HEK293 (cell line): ENCODE measurements around the gene CPNE8.
"Not testable (repeated sequence)": the region's sequence is repeated elsewhere in the genome, so short reads cannot be mapped to it uniquely, and the experiment has no call there.

Source experiments
- CTCF ChIA-PET: fragments of 350-600 bp; formaldehyde crosslinking; extraction: SDS; loops from one replicate; lab custom pipeline; 2021; ENCODE audit warnings: antibody characterized with exemption; lab: Yijun Ruan, JAX
- POLR2A ChIA-PET: fragments of 300-600 bp; formaldehyde crosslinking; extraction: SDS; loops from one replicate; lab custom pipeline; 2020; ENCODE audit warnings: antibody characterized with exemption, inconsistent platforms; lab: Yijun Ruan, JAX
- H3K27ac ChIP-seq: fragments of 200-500 bp; sonication (Bioruptor generic); 2 replicates; pipeline ENCODE4 v1.5.1; 2014; ENCODE audit warnings: low read depth, low read length, control low read depth, inconsistent platforms; ENCODE audit errors: extremely low read depth
- H3K36me3 ChIP-seq, 2 experiments: fragments of 200-500 bp in 1 of 2; sonication (Bioruptor generic) in 1 of 2; 1 replicate in 1 of 2; 2 replicates in 1 of 2; pipeline ENCODE4 v1.5.1; 2014 to 2017; ENCODE audit warnings: inconsistent platforms in 2 of 2, low read length in 2 of 2; ENCODE audit not compliant: control insufficient read depth in 2 of 2, insufficient read depth in 1 of 2
- H3K4me1 ChIP-seq: fragments of 200-500 bp; sonication (Bioruptor generic); 2 replicates; pipeline ENCODE4 v1.5.1; 2014; ENCODE audit warnings: mild to moderate bottlenecking, low read length, inconsistent platforms; ENCODE audit not compliant: control insufficient read depth, insufficient read depth
- H3K4me3 ChIP-seq: 2 replicates; pipeline ENCODE4 v1.5.1; 2011; ENCODE audit warnings: low read depth, mild to moderate bottlenecking, control low read depth, low read length, moderate library complexity
- H3K9me3 ChIP-seq: fragments of 200-500 bp; sonication (Bioruptor generic); 2 replicates; pipeline ENCODE4 v1.5.1; 2014; ENCODE audit warnings: low read depth, low read length, inconsistent platforms; ENCODE audit not compliant: control insufficient read depth, insufficient read depth
- ZBTB8A ChIP-seq: fragments of 450-650 bp; formaldehyde crosslinking; IDR thresholded peaks from 2 replicates; pipeline ENCODE4 v1.5.1; 2016; ENCODE audit warnings: missing biosample characterization, missing genetic modification characterization
- ZFP37 ChIP-seq: fragments of 450-650 bp; formaldehyde crosslinking; IDR thresholded peaks from 2 replicates; pipeline ENCODE4 v1.5.1; 2016; ENCODE audit warnings: missing biosample characterization, missing genetic modification characterization
- ZNF140 ChIP-seq: fragments of 450-650 bp; formaldehyde crosslinking; IDR thresholded peaks from 2 replicates; pipeline ENCODE4 v1.5.1; 2016; ENCODE audit warnings: missing biosample characterization, missing genetic modification characterization
- ZNF266 ChIP-seq: fragments of 450-650 bp; formaldehyde crosslinking; IDR thresholded peaks from 2 replicates; pipeline ENCODE4 v1.5.1; 2016; ENCODE audit warnings: missing biosample characterization, missing genetic modification characterization, low read depth
- ZNF292 ChIP-seq: fragments of 450-650 bp; formaldehyde crosslinking; IDR thresholded peaks from 2 replicates; pipeline ENCODE4 v1.5.1; 2016; ENCODE audit warnings: low read depth, missing biosample characterization, missing genetic modification characterization, borderline replicate concordance
- ZNF394 ChIP-seq: fragments of 450-650 bp; formaldehyde crosslinking; IDR thresholded peaks from 2 replicates; pipeline ENCODE4 v1.5.1; 2016; ENCODE audit warnings: missing biosample characterization, missing genetic modification characterization, mild to moderate bottlenecking, moderate library complexity, borderline replicate concordance
- ZNF426 ChIP-seq: fragments of 450-650 bp; formaldehyde crosslinking; IDR thresholded peaks from 2 replicates; pipeline ENCODE4 v1.5.1; 2017; ENCODE audit warnings: missing biosample characterization, missing genetic modification characterization, mild to moderate bottlenecking, inconsistent platforms, moderate library complexity
- ZNF433 ChIP-seq: fragments of 450-650 bp; formaldehyde crosslinking; IDR thresholded peaks from 2 replicates; pipeline ENCODE4 v1.5.1; 2016; ENCODE audit warnings: missing biosample characterization, missing genetic modification characterization, low read depth
- ZNF501 ChIP-seq: fragments of 450-650 bp; formaldehyde crosslinking; IDR thresholded peaks from 2 replicates; pipeline ENCODE4 v1.5.1; 2016; ENCODE audit warnings: missing biosample characterization, missing genetic modification characterization
- ZNF555 ChIP-seq: fragments of 450-650 bp; formaldehyde crosslinking; conservative IDR thresholded peaks from 2 replicates; pipeline ENCODE4 v1.5.1; 2017; ENCODE audit warnings: missing biosample characterization, mild to moderate bottlenecking, missing genetic modification characterization, inconsistent platforms
- ZNF623 ChIP-seq: fragments of 450-650 bp; formaldehyde crosslinking; IDR thresholded peaks from 2 replicates; pipeline ENCODE4 v1.5.1; 2016; ENCODE audit warnings: missing biosample characterization, missing genetic modification characterization
- ZNF654 ChIP-seq: fragments of 450-650 bp; formaldehyde crosslinking; IDR thresholded peaks from 2 replicates; pipeline ENCODE4 v1.5.1; 2016; ENCODE audit warnings: low read depth, missing biosample characterization, missing genetic modification characterization
- ZNF664 ChIP-seq: fragments of 450-650 bp; formaldehyde crosslinking; IDR thresholded peaks from 2 replicates; pipeline ENCODE4 v1.5.1; 2016; ENCODE audit warnings: missing biosample characterization, missing genetic modification characterization
- ZXDB ChIP-seq: fragments of 450-650 bp; formaldehyde crosslinking; IDR thresholded peaks from 2 replicates; pipeline ENCODE4 v1.5.1; 2016; ENCODE audit warnings: missing biosample characterization, missing genetic modification characterization
- TF ChIP-seq, protein P1 (sequence below): fragments of 450-650 bp; formaldehyde crosslinking; conservative IDR thresholded peaks from 2 replicates; pipeline ENCODE4 v1.5.1; 2016; ENCODE audit warnings: low read depth, missing biosample characterization, missing genetic modification characterization
- TF ChIP-seq, protein P2 (sequence below): fragments of 450-650 bp; formaldehyde crosslinking; IDR thresholded peaks from 2 replicates; pipeline ENCODE4 v1.5.1; 2016; ENCODE audit warnings: missing biosample characterization, missing genetic modification characterization, borderline replicate concordance
- TF ChIP-seq, protein P3 (sequence below): fragments of 450-650 bp; formaldehyde crosslinking; IDR thresholded peaks from 2 replicates; pipeline ENCODE4 v1.5.1; 2016; ENCODE audit warnings: missing biosample characterization, missing genetic modification characterization
- TF ChIP-seq, protein P4 (sequence below): fragments of 450-650 bp; formaldehyde crosslinking; conservative IDR thresholded peaks from 2 replicates; pipeline ENCODE4 v1.5.1; 2016; ENCODE audit warnings: low read depth, missing biosample characterization, missing genetic modification characterization

CPNE8 gene

DNA sequence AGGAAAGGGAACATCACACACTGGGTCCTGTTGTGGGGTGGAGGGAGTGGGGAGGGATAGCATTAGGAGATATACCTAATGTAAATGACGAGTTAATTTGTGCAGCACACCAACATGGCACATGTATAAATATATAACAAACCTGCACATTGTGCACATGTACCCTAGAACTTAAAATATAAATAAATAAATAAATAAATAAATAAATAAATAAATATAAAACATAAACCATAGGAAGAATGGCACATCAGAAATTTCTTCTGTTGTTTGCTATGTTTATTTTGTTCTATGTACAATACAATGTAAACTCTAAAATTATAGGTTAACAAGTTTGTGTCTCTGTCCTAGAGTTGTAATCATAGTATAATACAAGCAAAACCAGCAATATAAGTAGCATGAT lies 162.9 kb downstream of the CPNE8 start:
- CTCF ChIA-PET, H3K9me3 ChIP-seq, H3K4me1 ChIP-seq, H3K27ac ChIP-seq, H3K4me3 ChIP-seq, POLR2A ChIA-PET, H3K36me3 ChIP-seq: not testable (repeated sequence)
- TF ChIP-seq ZBTB8A (tag by site-specific recombination) (peak; percentile 62; the same call in 1 of the 2 replicates), ZFP37 (0 out of 2 replicates have a peak, but pooled peaks have one; percentile 36), ZNF433 (tag by site-specific recombination) (0 out of 2 replicates have a peak, but pooled peaks have one; percentile 55), ZNF140 (tag by site-specific recombination) (peak; percentile 50; the same call in 1 of the 2 replicates), ZXDB (tag by site-specific recombination) (peak; percentile 55; the same call in 1 of the 2 replicates), ZNF394 (tag by site-specific recombination) (peak; percentile 89; the same call in 1 of the 2 replicates), ZNF654 (peak; percentile 28), ZNF426 (tag by site-specific recombination) (peak; percentile 77), ZNF664 (tag by site-specific recombination) (peak; percentile 39; the same call in 1 of the 2 replicates), ZNF623 (tag by site-specific recombination) (peak; percentile 51; the same call in 1 of the 2 replicates), ZNF266 (tag by site-specific recombination) (0 out of 2 replicates have a peak, but pooled peaks have one; percentile 21), ZNF501 (tag by site-specific recombination) (0 out of 2 replicates have a peak, but pooled peaks have one; percentile 22), ZNF555 (peak; percentile 68), ZNF292 (tag by site-specific recombination) (0 out of 2 replicates have a peak, but pooled peaks have one; percentile 40)
- TF ChIP-seq, protein P1, sequence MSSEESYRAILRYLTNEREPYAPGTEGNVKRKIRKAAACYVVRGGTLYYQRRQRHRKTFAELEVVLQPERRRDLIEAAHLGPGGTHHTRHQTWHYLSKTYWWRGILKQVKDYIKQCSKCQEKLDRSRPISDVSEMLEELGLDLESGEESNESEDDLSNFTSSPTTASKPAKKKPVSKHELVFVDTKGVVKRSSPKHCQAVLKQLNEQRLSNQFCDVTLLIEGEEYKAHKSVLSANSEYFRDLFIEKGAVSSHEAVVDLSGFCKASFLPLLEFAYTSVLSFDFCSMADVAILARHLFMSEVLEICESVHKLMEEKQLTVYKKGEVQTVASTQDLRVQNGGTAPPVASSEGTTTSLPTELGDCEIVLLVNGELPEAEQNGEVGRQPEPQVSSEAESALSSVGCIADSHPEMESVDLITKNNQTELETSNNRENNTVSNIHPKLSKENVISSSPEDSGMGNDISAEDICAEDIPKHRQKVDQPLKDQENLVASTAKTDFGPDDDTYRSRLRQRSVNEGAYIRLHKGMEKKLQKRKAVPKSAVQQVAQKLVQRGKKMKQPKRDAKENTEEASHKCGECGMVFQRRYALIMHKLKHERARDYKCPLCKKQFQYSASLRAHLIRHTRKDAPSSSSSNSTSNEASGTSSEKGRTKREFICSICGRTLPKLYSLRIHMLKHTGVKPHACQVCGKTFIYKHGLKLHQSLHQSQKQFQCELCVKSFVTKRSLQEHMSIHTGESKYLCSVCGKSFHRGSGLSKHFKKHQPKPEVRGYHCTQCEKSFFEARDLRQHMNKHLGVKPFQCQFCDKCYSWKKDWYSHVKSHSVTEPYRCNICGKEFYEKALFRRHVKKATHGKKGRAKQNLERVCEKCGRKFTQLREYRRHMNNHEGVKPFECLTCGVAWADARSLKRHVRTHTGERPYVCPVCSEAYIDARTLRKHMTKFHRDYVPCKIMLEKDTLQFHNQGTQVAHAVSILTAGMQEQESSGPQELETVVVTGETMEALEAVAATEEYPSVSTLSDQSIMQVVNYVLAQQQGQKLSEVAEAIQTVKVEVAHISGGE (tag by site-specific recombination): peak; percentile 77
- TF ChIP-seq, protein P2, sequence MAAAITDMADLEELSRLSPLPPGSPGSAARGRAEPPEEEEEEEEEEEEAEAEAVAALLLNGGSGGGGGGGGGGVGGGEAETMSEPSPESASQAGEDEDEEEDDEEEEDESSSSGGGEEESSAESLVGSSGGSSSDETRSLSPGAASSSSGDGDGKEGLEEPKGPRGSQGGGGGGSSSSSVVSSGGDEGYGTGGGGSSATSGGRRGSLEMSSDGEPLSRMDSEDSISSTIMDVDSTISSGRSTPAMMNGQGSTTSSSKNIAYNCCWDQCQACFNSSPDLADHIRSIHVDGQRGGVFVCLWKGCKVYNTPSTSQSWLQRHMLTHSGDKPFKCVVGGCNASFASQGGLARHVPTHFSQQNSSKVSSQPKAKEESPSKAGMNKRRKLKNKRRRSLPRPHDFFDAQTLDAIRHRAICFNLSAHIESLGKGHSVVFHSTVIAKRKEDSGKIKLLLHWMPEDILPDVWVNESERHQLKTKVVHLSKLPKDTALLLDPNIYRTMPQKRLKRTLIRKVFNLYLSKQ (tag by site-specific recombination): 0 out of 2 replicates have a peak, but pooled peaks have one; percentile 19
- TF ChIP-seq, protein P3, sequence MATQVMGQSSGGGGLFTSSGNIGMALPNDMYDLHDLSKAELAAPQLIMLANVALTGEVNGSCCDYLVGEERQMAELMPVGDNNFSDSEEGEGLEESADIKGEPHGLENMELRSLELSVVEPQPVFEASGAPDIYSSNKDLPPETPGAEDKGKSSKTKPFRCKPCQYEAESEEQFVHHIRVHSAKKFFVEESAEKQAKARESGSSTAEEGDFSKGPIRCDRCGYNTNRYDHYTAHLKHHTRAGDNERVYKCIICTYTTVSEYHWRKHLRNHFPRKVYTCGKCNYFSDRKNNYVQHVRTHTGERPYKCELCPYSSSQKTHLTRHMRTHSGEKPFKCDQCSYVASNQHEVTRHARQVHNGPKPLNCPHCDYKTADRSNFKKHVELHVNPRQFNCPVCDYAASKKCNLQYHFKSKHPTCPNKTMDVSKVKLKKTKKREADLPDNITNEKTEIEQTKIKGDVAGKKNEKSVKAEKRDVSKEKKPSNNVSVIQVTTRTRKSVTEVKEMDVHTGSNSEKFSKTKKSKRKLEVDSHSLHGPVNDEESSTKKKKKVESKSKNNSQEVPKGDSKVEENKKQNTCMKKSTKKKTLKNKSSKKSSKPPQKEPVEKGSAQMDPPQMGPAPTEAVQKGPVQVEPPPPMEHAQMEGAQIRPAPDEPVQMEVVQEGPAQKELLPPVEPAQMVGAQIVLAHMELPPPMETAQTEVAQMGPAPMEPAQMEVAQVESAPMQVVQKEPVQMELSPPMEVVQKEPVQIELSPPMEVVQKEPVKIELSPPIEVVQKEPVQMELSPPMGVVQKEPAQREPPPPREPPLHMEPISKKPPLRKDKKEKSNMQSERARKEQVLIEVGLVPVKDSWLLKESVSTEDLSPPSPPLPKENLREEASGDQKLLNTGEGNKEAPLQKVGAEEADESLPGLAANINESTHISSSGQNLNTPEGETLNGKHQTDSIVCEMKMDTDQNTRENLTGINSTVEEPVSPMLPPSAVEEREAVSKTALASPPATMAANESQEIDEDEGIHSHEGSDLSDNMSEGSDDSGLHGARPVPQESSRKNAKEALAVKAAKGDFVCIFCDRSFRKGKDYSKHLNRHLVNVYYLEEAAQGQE (tag by site-specific recombination): 0 out of 2 replicates have a peak, but pooled peaks have one; percentile 48
- TF ChIP-seq, protein P4, sequence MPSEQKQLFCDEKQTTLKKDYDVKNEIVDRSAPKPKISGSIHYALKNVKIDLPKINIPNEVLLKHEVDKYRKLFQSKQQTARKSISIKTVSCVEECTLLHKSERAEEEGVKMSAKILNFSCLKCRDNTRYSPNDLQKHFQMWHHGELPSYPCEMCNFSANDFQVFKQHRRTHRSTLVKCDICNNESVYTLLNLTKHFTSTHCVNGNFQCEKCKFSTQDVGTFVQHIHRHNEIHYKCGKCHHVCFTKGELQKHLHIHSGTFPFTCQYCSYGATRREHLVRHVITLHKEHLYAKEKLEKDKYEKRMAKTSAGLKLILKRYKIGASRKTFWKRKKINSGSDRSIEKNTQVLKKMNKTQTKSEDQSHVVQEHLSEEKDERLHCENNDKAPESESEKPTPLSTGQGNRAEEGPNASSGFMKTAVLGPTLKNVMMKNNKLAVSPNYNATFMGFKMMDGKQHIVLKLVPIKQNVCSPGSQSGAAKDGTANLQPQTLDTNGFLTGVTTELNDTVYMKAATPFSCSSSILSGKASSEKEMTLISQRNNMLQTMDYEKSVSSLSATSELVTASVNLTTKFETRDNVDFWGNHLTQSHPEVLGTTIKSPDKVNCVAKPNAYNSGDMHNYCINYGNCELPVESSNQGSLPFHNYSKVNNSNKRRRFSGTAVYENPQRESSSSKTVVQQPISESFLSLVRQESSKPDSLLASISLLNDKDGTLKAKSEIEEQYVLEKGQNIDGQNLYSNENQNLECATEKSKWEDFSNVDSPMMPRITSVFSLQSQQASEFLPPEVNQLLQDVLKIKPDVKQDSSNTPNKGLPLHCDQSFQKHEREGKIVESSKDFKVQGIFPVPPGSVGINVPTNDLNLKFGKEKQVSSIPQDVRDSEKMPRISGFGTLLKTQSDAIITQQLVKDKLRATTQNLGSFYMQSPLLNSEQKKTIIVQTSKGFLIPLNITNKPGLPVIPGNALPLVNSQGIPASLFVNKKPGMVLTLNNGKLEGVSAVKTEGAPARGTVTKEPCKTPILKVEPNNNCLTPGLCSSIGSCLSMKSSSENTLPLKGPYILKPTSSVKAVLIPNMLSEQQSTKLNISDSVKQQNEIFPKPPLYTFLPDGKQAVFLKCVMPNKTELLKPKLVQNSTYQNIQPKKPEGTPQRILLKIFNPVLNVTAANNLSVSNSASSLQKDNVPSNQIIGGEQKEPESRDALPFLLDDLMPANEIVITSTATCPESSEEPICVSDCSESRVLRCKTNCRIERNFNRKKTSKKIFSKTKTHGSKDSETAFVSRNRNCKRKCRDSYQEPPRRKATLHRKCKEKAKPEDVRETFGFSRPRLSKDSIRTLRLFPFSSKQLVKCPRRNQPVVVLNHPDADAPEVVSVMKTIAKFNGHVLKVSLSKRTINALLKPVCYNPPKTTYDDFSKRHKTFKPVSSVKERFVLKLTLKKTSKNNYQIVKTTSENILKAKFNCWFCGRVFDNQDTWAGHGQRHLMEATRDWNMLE (tag by site-specific recombination): peak; percentile 80
